ENCODE measurements around the gene EMP2.
"Not testable (repeated sequence)": the region's sequence is repeated elsewhere in the genome, so short reads cannot be mapped to it uniquely, and the experiment has no call there.

The EMP2 gene, protein sequence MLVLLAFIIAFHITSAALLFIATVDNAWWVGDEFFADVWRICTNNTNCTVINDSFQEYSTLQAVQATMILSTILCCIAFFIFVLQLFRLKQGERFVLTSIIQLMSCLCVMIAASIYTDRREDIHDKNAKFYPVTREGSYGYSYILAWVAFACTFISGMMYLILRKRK

DNA sequence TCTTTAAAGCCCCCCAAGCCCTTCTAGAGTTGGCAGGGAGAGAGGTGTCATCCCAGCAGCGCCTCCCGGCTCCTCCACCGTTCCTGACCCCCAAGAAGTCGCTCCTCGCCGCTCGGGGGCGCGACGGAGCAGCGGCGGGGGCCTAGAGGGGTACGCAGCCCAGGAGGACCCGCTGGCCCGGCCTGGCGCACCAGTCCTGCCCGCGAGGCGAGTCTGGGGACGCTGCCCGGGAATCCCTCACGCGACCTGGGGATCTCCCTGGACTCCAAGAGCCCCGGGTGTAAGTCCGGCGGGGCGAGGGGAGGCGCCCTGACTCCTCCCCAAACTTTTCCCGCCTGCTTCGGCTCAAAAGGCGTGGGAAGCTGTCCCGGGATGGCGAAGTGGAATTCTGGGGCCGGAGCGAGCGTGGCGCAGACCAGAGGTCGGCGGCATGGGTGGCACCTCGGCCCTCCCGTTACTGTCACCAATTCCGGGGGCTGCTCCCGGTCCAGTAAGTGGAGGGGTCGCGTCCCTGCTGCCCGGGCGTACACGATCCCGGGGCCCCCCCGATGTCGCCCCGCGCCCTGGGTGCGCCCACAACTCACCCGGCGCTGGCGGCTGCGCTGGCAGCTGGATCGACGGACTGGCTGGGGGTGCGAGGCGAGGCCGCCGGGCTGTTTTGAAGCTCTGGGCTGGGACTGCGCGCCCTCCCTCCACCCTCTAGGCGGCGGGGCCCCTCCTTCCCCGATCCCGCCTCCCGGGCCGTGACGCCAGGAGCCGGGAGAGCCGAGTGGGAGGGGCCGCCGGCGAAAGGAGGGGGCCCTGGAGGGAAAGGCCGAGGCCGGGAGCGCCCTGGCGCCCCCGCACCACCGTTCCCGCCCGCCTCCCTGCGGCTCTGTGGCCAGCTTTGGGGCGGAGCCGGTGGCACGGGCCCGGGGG, at the start of gene EMP2:
EMP2 (minus strand) TSS at position 634 of the 918 bp plus-strand sequence. CDS start 32,981 bp downstream, outside the sequence.
- peak; percentile 70 for DNase-seq (ENCODE audit: low spot score)

DNA sequence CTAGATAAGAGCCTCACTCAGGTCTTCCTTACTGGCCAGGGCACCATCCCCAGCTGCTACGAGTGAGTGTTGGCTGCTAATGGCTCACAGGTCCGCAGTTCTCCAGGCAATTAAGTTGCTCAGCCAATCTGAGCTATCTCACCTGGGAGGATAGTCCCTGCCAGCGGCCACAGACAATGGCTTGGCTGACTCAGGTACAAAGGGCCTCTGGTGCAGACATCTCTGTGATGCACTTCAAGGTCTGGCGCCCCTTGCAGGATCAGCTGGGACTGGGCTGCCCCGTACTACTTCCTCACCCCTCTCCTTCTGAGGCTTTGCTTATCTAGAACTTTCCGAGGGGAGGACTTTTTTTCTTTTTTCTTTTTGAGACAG, 49.2 kb upstream of the EMP2 start:
- no peak for DNase-seq (ENCODE audit: low spot score)

DNA sequence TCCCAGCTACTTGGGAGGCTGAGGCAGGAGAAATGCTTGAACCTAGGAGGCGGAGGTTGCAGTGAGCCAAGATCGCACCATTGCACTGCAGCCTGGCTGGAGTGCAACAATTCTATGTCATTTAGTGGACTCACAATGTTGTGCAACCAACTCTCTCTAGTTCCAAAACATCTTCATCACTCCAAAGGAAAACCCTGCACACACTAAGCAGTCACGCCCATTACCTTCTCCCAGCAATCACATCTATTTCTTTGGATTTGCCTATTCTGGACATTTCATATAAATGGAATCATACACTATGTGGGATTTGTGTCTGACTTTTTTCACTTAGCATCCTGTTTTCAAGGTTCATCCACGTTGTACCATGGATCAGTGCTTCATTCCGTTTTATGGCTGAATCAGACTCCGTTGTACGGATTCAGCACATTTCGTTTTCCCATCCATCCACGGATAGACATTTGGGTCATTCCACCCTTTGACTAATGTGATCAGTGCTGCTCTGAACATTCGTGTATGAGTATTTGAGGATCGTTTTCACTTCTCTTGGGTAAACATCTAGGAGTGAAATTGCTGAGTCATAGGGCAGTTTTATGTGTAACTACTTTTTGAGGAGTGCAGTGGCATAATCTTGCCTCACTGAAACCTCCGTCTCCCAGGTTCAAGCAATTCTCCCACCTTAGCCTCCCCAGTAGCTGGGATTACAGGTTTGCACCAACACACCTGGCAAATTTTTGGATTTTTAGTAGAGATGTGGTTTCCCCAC, 45.4 kb upstream of the EMP2 start:
- no peak for DNase-seq (ENCODE audit: low spot score)

DNA sequence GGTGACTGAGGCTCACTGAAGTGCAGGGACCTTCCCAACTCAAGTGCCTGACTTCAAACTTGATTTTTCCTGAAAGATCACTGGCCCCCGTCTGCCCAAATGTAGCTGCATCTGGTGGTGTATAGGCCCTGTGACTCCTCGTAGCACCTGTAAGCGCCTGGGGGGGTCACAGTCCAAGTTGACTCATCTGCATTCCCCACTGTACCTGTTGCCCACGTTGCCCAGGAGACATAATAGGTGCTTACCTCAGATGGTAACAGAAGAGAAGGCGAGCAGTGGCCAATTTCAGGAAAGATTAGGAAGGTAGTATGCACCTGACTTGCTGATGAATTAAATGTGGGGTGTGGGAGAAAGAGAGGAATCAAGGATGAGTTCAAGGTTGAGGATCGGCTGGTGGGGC, 44.1 kb upstream of the EMP2 start:
- no peak for DNase-seq (ENCODE audit: low spot score)

DNA sequence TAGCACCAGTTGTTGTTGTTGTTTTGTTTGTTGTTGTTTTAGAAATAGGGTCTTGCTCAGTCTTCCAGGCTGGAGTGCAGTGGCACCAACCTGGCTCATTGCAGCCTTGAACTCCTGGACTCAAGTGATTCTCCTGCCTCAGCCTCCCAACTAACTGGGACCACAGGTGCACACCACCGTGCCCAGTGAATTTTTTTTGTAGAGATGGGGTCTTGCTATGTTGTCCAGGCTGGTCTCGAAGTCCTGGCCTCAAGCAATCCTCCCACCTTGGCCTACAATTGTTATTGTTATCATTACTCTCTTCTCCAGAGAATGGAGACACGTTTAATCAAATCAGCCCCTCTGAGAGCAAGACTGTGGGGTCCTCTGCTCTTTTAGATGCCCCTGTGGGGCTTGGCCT, 42.7 kb upstream of the EMP2 start:
- no peak for DNase-seq (ENCODE audit: low spot score)

DNA sequence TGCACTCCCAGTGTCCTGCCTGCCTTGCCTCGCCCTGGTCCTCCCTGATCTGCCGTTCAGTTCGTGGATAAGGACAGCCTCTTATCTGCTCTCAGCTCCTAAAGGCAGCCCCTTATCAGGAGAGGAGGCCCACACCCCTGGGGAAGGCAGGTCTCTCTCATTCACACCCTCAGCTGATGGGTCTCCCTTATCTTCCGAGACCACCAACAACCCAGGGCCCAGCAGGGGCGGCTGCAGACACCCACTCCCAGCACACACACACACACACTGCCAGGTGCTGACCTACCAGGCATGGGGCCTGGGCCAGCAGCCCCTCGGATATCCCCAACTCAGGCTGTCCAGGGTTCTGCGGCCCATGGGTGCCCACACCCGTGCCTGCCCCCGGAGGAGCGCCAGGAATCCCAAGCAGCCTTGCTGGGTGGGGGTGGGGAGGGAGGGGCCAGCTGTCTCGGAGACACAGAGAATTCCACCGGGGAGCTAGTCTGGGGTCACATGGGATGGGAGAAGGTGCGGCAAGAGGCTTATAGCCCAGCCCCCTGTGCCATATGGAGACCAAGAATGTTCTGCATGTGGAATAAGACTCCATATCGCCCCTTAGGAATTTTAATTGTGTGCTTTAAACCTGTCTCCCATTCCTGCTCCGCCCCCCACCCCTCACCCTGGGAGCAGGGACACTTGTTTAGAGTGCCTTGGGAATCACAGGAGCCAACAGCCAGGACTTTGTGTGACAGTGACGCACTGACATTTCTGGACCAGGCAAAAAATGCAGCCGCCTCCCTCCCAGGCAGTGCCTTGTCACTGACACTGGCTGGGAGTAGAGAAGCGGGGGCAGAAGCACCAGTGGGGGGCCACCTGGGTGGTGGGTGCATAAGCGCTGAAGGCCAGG, 41.9 kb upstream of the EMP2 start:
- DNase-seq (ENCODE audit: low spot score), result no peak

DNA sequence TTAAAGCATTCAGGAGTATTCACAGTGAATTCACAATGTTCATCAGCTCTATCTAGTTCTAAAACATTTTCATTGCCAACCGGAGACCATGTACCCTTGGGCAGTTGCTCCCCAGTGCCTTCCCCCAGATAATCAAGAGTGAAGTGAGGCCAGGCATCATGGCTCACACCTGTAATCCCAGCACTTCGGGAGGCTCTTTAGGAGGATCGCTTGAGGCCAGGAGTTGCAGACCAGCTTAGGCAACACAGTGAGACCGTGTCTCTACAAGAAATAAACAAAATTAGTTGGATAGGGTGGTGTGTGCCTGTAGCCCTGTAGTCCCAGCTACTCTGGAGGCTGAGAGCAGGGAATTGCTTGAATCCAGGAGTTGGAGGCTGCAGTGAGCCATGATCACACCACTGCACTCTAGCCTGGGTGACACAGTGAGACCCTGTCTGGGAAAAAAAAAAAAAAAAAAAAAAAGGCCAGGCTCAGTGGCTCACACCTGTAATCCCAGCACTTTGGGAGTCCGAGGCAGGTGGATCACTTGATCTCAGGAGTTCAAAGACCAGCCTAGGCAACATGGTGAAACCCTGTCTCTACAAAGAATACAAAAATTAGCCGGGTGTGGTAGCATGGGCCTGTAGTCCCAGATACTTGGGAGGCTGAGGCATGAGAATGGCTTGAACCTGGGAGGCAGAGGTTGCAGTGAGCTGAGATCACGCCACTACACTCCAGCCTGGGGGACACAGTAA, 41.0 kb upstream of the EMP2 start:
- not testable (repeated sequence) for DNase-seq (ENCODE audit: low spot score)

DNA sequence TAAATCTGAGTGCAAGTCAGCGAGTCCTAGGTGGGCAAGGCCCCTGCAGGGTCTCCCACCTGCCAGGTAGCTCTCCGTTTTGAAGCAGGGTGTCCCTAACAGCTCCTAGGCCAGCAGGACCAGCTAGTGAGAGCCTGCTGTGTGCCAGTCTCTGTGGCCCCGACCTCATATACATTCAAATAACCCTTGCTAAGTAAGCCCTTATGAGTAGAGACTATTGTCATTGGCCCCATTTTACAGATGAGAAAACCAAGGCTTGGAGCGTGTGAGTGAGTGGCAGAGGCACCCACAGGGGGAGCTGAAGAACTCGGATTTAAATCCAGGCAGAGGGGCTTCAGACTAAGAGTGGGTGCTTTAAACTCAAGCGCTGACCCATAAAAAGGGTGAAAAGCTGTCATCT, 39.7 kb upstream of the EMP2 start:
- no peak for DNase-seq (ENCODE audit: low spot score)

DNA sequence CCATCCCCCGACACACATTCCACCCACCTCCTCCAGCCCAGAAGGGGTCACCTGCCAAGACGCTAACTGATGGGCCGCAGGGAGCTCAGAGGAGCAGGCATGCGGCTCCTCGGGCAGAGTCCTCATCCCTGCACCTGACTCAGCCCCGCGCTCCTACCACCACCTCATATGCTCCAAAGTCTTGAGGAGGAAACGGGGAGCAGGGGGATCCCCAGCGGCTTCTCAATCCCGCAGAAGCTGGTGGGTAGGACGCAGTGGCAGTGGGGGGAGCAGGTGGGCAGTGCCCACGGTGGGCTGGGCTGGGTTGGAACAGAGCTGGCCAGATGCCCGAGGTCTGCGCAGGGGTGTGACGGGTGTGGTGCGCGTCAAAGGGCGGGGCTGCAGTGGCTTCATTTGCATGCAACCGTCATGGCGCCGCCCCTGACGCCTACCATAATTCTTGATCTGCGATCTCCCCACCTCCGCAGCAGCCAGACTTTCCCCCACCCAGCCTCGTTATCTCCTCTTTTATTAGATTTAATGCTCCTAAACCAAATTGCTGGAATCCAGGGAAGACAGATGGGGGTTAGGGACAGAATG, 39.0 kb upstream of the EMP2 start:
- no peak for DNase-seq (ENCODE audit: low spot score)

DNA sequence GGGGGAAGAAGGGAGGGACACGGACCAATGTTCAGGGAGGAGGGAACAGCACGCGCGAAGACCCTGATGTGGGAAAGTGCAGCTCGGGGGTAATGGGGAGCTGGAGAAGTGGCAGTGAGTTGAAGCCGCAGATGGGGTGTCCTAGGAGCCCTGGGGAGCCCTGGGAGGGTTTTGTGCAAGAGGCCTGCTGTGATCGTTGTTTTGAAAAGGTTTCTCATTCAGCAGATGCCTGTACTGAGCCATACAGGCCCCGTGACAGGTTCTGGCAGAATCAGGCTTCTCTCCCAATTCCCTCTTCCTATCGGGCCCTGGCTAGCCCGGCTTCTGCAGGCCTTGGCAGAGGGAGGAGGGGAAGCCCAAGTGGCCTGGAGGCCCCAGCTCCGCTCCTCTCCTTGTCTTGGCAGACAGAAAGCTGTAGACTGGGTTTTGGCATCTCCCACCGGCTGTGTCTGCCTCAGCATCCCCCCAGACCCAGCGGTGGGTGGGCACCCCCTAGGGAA, 38.4 kb upstream of the EMP2 start:
- no peak for DNase-seq (ENCODE audit: low spot score)

DNA sequence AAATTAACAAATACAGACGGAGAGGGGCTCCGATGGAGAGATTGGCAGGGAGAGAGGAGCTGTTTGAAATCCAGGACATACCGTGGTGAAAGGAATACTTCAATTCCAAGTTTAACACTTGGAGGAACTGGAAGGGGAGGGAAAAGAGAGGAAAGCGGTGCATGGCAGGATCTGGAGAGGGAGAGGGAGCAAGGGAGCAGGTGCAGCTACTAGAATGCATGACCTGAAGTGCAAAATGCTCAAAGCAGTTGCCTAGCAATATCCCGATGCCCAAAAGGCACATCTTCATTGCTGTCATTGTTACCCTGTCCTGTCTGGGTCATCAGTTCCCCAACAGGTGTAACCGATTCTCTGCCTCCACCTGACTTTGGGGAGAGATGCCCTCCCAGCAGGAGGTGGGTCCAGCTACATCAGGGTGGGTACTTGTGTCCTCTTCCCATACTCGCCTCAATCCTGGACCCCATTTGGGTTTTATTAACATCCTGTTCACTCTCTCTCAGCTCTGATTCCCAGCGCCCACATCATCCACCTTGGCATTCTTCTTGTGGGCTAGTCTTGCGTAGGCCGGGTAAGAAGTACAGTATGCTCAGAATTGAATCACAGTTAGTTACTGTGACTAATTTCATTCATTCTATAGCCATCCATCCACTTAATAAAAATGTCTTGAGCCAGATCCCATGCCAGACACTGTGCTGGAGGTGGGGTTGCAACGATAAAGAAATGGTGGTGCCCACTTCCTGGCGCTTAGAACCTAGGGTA, 37.4 kb upstream of the EMP2 start:
- no peak for DNase-seq (ENCODE audit: low spot score)

DNA sequence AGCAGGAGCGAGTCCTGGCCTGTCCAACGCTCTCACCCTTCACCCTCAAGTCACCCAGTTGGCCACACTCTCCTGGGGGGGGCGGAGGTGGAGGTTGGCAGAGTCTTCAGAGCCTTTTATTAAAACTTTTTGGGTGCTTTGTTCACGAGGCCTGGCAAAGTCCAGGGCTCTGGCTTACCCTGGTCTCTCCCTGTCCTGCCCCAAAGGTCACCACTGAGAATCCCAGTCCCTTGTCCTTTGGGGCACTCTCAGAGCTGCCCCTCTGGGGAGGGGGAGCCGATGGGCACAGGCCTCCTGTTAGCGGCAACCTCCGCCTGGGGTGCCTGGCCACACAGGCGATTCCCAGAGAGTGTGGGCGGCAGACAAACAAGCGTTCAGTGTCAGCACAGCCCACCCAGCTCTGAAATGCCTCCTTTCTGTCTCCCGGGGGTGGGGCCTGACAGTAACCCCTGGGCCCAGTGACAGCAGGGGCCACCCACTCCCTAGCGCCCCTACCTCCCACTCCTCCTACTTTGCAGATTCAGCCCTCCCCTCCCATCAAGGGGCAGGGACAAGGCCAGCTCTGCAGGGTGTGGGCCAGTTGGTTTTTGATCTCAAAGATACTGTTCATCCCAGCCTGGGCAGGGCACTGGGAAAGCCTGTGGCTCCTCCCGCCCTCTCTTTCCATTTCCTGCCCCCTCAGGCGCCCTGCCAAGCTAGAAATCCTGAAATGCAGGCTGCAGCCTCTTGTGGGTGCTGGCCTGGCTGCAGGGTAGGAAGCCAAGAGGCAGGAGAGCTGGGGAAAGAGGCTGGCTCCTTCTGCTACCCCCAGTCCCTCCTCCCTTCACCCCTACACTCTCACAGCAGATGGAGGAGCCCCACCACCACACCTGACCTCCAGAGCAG, 36.6 kb upstream of the EMP2 start:
- DNase-seq (ENCODE audit: low spot score), result peak; percentile 82

DNA sequence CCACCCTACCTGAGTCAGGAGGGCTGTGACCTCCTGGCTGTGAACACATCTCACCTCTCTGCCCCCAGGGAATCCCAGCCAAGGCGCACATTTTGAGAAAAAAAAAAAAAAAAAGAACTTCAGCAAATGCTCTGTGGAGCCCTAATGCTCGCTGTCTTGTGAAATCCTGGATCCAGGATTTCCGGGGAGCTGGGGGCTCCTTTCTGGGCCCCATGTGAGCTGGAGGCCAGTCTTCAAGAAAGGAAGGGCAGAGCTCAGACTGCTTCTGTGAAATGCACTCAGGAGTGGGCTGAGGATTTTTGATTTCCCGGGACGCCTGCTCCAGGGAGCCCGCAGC, 36.0 kb upstream of the EMP2 start:
- no peak for DNase-seq (ENCODE audit: low spot score)

DNA sequence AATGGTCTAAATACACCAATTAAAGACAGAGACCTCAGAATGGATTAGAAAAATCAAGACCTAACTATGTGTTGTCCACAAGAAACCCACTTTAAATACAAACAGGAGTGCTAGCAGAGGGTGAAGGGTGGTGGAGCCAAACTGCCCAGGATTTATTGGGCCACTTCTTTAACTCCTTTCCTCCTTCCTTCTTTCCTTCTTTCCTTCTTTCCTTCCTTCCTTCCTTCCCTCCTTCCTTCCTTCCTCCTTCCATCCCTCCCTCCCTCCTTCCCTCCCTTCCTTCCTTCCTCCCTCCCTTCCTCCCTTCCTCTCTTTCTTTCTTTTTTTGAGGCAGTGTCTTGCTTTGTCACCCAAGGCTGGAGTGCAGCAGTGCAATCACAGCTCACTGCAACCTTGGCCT, 34.3 kb upstream of the EMP2 start:
- no peak for DNase-seq (ENCODE audit: low spot score)

DNA sequence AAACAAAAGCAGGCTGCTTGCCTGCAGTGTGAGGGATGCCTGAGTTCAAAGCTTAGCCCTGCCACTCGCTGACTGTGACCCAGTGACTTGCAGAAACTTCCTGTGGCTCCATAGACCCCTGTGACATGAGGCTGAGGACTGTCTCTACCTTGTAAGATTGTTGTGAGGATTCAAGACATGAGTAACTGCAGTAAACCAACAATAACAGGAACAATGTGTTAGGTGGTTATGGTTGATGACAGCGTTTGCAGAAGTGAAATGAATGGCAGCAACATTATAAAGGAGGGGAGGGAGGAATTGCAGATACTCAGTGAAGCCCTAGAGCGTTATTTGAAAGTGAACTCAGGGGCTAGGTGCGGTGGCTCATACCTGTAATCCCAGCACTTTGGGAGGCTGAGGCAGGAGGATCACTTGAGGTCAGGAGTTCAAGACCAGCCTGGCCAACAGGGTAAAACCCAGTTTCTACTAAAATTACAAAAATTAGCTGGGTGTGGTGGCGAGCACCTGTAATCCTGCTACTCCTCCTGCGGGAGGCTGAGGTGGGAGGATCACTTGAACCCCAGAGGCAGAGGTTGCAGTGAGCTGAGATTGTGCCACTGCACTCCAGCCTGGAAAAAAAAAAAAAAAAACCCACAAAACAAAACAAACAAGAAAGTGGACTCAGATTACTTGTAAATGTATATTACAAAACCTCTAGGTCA, 33.5 kb upstream of the EMP2 start:
- DNase-seq (ENCODE audit: low spot score), result no peak

DNA sequence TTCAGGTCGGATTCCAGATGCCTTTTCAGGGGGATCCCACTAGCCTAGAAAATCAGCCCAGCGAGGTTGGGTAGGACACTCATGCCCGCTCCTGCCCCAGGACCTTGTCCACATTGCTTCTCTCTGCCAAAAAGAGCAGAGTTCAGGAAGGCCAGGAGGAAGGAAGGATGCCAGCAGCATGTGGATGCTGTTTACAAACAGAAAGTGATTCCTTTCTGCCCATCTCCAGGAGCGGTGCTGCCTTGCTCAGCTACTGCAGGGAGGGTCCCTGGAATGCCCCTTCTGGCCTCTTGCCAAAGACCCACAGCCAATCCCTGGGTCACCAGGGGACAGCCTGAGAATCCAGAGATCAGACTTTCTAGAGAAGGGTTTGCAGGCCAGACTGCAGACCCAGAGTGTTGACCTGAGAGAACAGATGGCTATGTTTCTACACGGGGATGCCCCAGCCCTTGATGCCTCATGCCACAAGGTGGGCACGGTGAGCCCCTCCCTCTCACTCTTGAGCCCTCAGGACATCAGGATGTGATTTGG, 32.3 kb upstream of the EMP2 start:
- no peak for DNase-seq (ENCODE audit: low spot score)

DNA sequence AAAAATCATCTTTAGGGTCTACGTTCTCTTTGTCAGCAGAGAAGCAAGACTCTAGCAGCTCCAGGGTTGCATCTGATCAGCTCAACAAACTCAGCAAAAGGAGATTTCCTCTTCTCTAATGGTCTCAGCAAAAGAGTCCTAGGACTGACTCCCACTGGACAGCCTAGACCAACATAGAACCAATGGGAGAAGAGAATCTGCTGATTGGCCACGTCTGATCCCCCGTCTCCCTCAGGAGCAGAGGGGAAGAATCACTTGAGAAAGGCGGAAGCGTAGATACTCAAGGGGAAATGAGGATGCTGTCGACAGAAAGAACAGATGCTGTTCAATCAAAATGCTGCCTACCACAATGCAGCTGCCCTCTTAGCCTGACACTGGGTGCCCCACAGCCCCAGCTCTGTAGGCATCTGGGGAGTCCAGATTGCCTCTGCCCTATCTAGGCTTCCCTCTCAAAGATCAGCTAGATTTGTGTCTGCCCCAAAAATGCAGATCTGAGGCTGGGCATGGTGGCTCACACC, 31.5 kb upstream of the EMP2 start:
- no peak for DNase-seq (ENCODE audit: low spot score)
